ENCODE results near the gene PAAF1.

The PAAF1 gene

DNA sequence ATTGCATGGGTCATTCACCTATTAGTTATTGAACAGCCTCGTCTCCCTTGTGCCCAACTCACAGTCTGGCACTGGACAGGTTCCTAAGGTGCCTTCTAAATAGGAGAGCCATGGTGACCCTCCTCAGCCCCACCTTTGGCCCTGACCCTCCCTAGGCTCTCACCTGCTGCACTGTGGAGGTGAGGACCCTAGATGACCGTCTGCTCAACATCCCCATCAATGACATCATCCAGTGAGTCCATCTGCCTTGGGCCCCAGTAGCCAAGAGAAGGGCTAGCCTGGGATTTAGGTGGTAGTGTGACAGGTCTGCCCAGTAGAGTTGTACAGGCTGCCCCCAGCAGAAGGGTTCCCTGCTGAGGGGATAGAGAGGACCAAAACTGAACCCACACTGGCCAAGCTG is 92.3 kb downstream of the PAAF1 start:
- Histone ChIP-seq H3K27me3 (replicated peaks; ENCODE audit: control insufficient read depth, insufficient read depth, low read length) (no peaks in the 10 kb centered on the region), H3K4me3 (replicated peaks; ENCODE audit: low read depth, low read length) (no peak overlapping the region), H3K36me3 (ENCODE audit: control insufficient read depth, insufficient read depth, low read length) (no peaks in the 10 kb centered on the region)
- TF ChIP-seq, protein P1, sequence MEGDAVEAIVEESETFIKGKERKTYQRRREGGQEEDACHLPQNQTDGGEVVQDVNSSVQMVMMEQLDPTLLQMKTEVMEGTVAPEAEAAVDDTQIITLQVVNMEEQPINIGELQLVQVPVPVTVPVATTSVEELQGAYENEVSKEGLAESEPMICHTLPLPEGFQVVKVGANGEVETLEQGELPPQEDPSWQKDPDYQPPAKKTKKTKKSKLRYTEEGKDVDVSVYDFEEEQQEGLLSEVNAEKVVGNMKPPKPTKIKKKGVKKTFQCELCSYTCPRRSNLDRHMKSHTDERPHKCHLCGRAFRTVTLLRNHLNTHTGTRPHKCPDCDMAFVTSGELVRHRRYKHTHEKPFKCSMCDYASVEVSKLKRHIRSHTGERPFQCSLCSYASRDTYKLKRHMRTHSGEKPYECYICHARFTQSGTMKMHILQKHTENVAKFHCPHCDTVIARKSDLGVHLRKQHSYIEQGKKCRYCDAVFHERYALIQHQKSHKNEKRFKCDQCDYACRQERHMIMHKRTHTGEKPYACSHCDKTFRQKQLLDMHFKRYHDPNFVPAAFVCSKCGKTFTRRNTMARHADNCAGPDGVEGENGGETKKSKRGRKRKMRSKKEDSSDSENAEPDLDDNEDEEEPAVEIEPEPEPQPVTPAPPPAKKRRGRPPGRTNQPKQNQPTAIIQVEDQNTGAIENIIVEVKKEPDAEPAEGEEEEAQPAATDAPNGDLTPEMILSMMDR (IDR thresholded peaks at IDR 0.05; ENCODE audit: insufficient read depth, low read length, poor library complexity, severe bottlenecking): no peak
- no peak for DNase-seq (ENCODE audit: extremely low read depth, insufficient read length)

DNA sequence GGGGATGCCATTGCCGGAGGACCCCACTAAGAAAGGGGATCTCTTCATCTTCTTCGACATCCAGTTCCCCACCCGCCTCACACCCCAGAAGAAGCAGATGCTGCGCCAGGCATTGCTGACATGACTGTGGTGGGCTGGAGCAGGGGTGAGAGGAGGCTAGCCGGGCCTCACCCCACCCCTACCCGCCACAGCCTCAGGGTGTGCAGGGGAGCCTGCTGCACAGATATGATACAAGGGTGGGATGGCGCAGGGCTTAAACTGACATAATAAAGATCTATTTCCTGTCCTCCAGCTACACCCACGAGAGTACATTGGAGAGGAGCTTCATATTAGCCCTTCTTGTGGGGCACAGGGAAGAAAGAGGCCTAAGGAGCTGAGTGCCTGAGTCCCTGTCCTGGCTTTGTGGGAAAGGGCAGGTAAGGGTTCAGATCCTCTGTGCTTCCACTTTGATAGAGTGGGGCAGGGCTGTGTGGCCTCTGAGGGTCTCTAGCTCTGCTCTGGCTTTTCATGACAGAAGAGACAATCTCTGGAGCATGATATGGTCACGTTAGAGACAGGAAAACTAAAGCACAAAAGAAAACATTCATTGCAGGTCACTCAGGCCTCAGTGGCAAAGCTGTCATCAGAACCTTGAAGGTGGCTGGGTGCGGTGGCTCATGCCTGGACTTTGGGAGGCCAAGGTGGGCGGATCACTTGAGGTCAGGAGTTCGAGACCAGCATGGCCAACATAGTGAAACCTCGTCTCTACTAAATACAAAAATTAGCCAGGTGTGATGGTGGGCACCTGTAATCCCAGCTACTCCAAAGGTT is 93.4 kb downstream of the PAAF1 start:
- peaks cover 7% of the 10 kb centered on the region for H3K36me3 ChIP-seq (ENCODE audit: control insufficient read depth, insufficient read depth, low read length)
- H3K4me3 ChIP-seq (replicated peaks; ENCODE audit: low read depth, low read length): no peak overlapping the region
- no peaks in the 10 kb centered on the region for H3K27me3 ChIP-seq (replicated peaks; ENCODE audit: control insufficient read depth, insufficient read depth, low read length)
- DNase-seq (ENCODE audit: extremely low read depth, insufficient read length): no peak
- TF ChIP-seq, protein P1 (IDR thresholded peaks at IDR 0.05; ENCODE audit: insufficient read depth, low read length, poor library complexity, severe bottlenecking): no peak

DNA sequence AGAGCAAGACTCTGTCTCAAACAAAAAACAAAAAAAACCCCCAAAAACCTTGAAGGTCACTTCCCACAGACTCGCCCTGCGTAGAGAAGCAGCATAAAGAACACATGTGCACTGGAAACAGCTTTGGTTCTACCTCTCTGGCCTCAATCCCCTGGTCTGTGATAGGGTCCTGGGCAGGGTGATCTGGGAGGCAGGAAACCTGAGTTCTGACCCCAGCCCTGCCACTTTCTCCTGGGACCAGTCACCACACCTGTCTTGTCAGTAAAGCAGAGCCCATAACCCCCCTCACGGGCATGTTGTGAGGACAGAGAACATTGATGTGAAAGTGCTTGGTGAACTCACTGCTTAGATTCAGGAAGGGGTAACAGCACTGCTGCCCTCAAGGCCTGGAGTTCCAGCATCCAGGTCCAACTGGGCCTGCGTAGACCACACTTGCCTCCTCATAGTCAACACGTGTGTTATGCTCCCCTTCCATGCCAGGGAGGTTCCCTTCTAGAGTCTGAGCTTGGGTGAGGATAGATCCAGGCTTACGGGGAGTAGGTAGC is 94.4 kb downstream of the PAAF1 start:
- TF ChIP-seq, protein P1 (IDR thresholded peaks at IDR 0.05; ENCODE audit: insufficient read depth, low read length, poor library complexity, severe bottlenecking): no peak
- Histone ChIP-seq H3K36me3 (ENCODE audit: control insufficient read depth, insufficient read depth, low read length) (peaks cover 15% of the 10 kb centered on the region), H3K4me3 (replicated peaks; ENCODE audit: low read depth, low read length) (no peak overlapping the region), H3K27me3 (replicated peaks; ENCODE audit: control insufficient read depth, insufficient read depth, low read length) (no peaks in the 10 kb centered on the region)
- no peak for DNase-seq (ENCODE audit: extremely low read depth, insufficient read length)

DNA sequence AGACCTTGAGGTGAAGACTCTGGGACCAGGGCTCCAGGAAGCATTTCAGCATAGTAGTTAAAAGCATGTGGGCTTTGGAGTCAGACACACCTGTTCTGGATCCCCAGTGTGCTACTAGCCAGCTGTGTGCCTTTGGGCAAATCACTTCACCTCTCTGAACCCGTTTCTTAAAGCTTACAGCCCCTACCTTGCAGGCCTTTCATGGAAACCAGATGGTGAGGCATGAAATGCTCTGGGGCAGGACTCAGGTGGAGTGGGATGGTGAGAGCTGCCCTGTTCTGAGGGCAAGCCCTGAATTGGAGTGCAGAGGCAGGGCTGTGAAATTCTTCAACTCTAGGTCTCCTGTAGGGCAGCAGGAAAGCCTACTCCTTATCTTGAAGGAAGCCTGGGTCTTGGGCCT is 95.4 kb downstream of the PAAF1 start:
- DNase-seq (ENCODE audit: extremely low read depth, insufficient read length): no peak
- no peak overlapping the region for H3K4me3 ChIP-seq (replicated peaks; ENCODE audit: low read depth, low read length)
- no peaks in the 10 kb centered on the region for H3K27me3 ChIP-seq (replicated peaks; ENCODE audit: control insufficient read depth, insufficient read depth, low read length)
- TF ChIP-seq, protein P1 (IDR thresholded peaks at IDR 0.05; ENCODE audit: insufficient read depth, low read length, poor library complexity, severe bottlenecking): no peak
- peaks cover 24% of the 10 kb centered on the region for H3K36me3 ChIP-seq (ENCODE audit: control insufficient read depth, insufficient read depth, low read length)

DNA sequence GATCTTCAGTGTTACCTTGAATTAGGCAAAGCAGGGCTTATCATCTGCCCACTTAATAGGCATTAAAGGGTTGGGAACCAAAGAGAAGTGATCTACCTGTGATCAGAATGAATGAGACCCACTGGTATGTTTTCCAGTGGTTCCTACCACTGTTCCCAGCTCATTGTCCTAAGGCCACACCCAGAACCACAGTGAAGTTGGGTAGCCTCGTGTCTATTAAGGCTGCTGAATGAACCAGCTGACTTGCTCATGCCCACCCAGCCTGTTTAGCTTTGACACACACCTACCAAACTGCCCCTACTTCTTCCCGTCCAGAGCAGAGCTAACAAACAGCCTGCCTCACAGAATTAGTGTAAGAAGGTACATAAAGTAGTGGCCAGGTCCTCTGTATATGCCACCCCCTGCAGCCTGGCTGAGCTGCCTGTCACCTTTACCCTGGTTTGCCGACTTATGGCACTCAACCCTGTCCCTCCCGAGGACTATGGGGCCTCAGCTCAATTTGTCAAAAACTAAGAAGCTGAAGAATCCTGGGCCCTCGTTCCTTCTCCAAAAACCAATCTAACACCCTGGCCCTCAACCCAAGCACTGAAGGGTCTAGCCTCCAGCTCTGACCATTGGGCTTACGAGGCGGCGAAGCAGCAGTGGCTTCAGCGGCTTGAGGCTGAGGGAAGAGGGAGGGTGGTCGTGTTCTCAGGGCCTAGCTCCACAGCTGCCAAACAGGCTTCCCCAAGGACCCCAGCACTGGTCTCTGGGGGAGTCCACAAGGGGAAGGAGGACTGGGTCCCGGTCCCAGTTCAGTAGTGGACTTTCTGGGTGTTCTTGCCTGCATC is 96.0 kb downstream of the PAAF1 start:
- Histone ChIP-seq H3K4me3 (replicated peaks; ENCODE audit: low read depth, low read length) (no peak overlapping the region), H3K36me3 (ENCODE audit: control insufficient read depth, insufficient read depth, low read length) (peaks cover 30% of the 10 kb centered on the region), H3K27me3 (replicated peaks; ENCODE audit: control insufficient read depth, insufficient read depth, low read length) (no peaks in the 10 kb centered on the region)
- no peak for DNase-seq (ENCODE audit: extremely low read depth, insufficient read length)
- TF ChIP-seq, protein P1 (IDR thresholded peaks at IDR 0.05; ENCODE audit: insufficient read depth, low read length, poor library complexity, severe bottlenecking): no peak
